ENCODE measurements around the gene DDAH2. TPM values are rescaled to one million over a fixed set of nuclear protein-coding genes. Genes with fewer than 3 reads are reported as not detected.

Gene DDAH2
- total RNA-seq, 1 donor = 96.6 TPM

DNA sequence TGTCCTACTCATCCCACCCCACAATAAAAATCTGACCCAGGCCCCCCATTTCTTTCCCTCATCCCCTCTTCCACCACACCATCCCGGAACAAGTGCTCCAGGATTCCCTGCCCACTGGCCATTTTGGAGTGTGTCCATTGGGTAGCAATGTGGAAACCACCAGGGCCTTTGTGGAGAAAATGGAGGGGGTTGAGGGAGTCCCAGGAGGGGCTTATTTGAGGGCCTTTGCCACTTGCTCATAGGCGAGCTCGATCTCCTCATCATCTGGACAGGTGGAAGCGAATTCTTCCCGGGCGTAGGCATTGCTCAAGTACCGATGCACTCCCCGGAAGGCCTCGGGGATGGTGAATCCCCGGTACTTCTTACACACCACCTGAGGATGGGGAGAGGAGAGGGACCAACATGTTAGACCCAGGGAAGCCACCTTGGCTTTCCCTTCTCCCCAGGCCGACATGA, 1.6 kb upstream of the DDAH2 start:
- Histone ChIP-seq H4K20me1 (ENCODE audit: insufficient read depth, low read length) (peaks cover 28% of the 10 kb centered on the region), H3K36me3 (ENCODE audit: insufficient read depth, low read length) (peaks cover 56% of the 10 kb centered on the region)
- TF ChIP-seq, protein P1, sequence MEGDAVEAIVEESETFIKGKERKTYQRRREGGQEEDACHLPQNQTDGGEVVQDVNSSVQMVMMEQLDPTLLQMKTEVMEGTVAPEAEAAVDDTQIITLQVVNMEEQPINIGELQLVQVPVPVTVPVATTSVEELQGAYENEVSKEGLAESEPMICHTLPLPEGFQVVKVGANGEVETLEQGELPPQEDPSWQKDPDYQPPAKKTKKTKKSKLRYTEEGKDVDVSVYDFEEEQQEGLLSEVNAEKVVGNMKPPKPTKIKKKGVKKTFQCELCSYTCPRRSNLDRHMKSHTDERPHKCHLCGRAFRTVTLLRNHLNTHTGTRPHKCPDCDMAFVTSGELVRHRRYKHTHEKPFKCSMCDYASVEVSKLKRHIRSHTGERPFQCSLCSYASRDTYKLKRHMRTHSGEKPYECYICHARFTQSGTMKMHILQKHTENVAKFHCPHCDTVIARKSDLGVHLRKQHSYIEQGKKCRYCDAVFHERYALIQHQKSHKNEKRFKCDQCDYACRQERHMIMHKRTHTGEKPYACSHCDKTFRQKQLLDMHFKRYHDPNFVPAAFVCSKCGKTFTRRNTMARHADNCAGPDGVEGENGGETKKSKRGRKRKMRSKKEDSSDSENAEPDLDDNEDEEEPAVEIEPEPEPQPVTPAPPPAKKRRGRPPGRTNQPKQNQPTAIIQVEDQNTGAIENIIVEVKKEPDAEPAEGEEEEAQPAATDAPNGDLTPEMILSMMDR (IDR thresholded peaks at IDR 0.05; ENCODE audit: extremely low read depth, low read depth, low read length) = no peak

DNA sequence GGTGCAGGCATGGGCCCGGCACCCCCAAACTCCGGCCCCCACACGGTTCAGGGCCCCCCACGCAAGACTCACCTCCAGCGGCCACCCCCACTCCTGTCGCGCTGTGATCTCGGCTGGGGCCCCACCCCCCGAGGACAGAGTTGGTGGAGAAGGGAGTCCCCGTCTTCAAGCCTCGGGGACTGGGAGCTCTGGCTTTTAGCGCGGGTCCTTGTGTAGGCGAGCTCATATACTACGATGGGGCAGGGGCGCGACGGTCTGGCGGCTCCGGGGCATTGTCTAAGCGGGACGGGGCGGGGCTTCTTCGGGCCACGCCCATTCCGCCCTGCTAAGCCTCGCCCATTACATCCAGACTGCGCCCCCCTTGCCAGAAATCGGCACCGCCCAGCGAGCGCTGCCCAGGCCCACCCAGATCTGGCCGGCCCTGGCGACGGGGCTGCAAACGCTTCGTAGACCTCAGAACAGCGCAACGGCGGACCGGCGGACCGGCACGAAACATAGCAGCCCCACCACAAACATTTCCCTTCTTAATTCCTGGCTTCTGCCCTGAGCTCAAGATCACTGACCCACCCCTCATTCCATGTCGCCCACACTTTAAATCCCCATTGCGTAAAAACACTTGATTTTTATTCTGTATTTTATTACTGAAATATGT, 1.0 kb upstream of the DDAH2 start:
- H2AFZ ChIP-seq (ENCODE audit: low read length) = peak overlapping the region; percentile 65

More for the DNA sequence above, 1.6 kb upstream of the DDAH2 start:
- H2AFZ ChIP-seq (ENCODE audit: low read length) = no peak overlapping the region
- H3K27ac ChIP-seq (ENCODE audit: low read depth, low read length) = peak overlapping the region; percentile 87
- H3K9me3 ChIP-seq (ENCODE audit: low read depth, low read length) = no peaks in the 10 kb centered on the region
- H3K27me3 ChIP-seq (ENCODE audit: insufficient read depth, low read length) = no peaks in the 10 kb centered on the region
- H3K4me1 ChIP-seq (ENCODE audit: insufficient read depth, low read length) = peaks cover 27% of the 10 kb centered on the region
- peaks cover 40% of the 10 kb centered on the region for H3K79me2 ChIP-seq (ENCODE audit: insufficient read depth, low read length)
- H3K4me3 ChIP-seq (ENCODE audit: insufficient read depth, low read length) = peak overlapping the region; percentile 92
- peak overlapping the region; percentile 91 for H3K4me2 ChIP-seq (ENCODE audit: insufficient read depth, low read length)
- DNase-seq (ENCODE audit: insufficient read length, low spot score, missing footprints) = peak; percentile 52

DNA sequence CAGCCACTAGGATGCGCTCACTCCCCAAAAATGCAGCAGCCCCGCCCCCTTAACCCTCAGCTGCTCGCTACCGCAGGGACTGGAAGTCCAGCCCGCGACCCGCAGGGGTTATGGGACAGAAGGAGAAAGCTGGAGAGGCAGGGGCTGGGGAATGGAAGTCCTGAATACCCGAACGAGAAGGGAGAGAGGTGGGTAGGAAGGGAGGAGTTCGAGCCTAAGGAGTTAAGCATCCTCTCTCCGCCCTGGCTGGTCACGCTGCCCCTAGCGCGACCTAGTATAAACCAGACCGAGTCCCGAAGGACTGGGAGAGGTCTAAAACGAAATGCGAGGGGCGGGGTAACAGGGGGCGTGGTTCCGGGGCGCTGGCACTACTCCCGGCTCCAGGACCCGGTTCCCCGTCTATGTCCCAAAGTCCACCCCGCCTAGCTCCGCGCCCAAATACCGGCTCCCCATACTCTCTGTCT, 448 bp upstream of the DDAH2 start:
- TF ChIP-seq, protein P1 (IDR thresholded peaks at IDR 0.05; ENCODE audit: extremely low read depth, low read depth, low read length) = no peak
- H3K79me2 ChIP-seq (ENCODE audit: insufficient read depth, low read length) = peaks cover 29% of the 10 kb centered on the region
- H3K27ac ChIP-seq (ENCODE audit: low read depth, low read length) = peak overlapping the region; percentile 87
- peak overlapping the region; percentile 91 for H3K4me2 ChIP-seq (ENCODE audit: insufficient read depth, low read length)
- peaks cover 24% of the 10 kb centered on the region for H4K20me1 ChIP-seq (ENCODE audit: insufficient read depth, low read length)
- H3K36me3 ChIP-seq (ENCODE audit: insufficient read depth, low read length) = peaks cover 56% of the 10 kb centered on the region
- H2AFZ ChIP-seq (ENCODE audit: low read length) = peak overlapping the region; percentile 82
- H3K9me3 ChIP-seq (ENCODE audit: low read depth, low read length) = no peaks in the 10 kb centered on the region
- peak; percentile 99 for DNase-seq (ENCODE audit: insufficient read length, low spot score, missing footprints)
- no peaks in the 10 kb centered on the region for H3K27me3 ChIP-seq (ENCODE audit: insufficient read depth, low read length)
- peaks cover 24% of the 10 kb centered on the region for H3K4me1 ChIP-seq (ENCODE audit: insufficient read depth, low read length)
- H3K4me3 ChIP-seq (ENCODE audit: insufficient read depth, low read length) = peak overlapping the region; percentile 92

More for the DNA sequence above, 1.0 kb upstream of the DDAH2 start:
- DNase-seq (ENCODE audit: insufficient read length, low spot score, missing footprints) = peak; percentile 97
- Histone ChIP-seq H3K4me3 (ENCODE audit: insufficient read depth, low read length) (peak overlapping the region; percentile 92), H4K20me1 (ENCODE audit: insufficient read depth, low read length) (peaks cover 28% of the 10 kb centered on the region), H3K36me3 (ENCODE audit: insufficient read depth, low read length) (peaks cover 56% of the 10 kb centered on the region), H3K4me2 (ENCODE audit: insufficient read depth, low read length) (peak overlapping the region; percentile 91), H3K79me2 (ENCODE audit: insufficient read depth, low read length) (peaks cover 34% of the 10 kb centered on the region), H3K4me1 (ENCODE audit: insufficient read depth, low read length) (peaks cover 27% of the 10 kb centered on the region), H3K27ac (ENCODE audit: low read depth, low read length) (peak overlapping the region; percentile 87), H3K9me3 (ENCODE audit: low read depth, low read length) (no peaks in the 10 kb centered on the region), H3K27me3 (ENCODE audit: insufficient read depth, low read length) (no peaks in the 10 kb centered on the region)
- TF ChIP-seq, protein P1 (IDR thresholded peaks at IDR 0.05; ENCODE audit: extremely low read depth, low read depth, low read length) = no peak

All from osteoblast (primary cell).